ENCODE data around the gene SMARCB1. TPM values are rescaled to one million over a fixed set of nuclear protein-coding genes. Genes with fewer than 3 reads are reported as not detected.

Gene SMARCB1
- total RNA-seq, 1 donor = 65.4 TPM

DNA sequence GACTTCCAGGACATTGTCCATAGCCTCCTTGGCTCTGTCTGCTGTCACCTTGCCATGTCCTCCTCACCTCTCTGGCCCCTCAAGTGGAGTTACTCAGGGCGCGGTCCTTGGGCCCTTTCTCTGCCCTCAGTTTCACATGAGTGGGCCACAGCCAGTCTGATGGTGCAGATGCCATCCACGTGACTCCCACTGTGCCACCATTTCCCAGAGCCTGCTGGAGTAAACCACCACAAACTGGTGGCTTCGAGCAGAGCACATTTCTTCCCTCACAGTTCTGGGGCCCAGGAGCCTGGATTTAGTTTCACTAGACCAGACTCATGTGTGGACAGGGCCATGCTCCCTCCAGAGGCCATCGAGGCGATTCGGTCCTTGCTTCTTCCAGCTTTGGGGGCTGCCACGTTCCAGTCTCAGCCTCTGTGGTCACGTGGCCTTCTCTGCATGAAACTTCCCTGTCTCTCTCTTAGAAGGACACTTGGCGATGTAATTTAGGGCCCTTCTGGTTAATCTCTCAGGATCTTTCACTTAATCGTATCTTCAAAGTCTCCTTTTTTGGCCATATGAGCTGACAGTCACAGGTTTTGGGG is 14.6 kb downstream of the SMARCB1 start:
- DNase-seq (ENCODE audit: low read depth in 2 of 3, low spot score in 2 of 3) = no peak

DNA sequence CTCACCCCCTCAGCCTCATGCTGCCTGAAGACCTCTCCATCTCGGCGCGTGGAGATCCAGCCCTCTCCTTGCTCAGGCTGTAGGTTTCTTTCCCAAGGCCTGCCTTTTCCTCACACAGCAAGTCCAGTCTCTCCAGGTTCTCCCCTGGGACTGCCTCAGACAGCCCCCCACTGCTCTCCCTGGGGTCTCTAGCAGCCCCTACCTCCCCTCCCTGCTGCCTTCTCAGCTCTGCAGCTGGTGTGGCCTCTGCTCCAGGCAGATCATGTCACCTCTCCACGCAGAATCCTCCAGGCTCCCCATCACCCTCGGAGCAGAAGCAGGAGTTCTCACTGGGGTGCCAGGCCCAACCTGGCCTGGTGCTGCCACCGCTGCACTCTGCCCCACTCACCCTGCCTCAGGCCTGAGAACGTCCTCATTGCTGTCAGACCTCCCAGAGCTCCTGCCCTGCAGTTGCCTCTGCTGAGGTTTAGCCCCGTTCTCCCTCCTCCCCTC is 15.2 kb downstream of the SMARCB1 start:
- DNase-seq (ENCODE audit: low read depth in 2 of 3, low spot score in 2 of 3) = no peak

DNA sequence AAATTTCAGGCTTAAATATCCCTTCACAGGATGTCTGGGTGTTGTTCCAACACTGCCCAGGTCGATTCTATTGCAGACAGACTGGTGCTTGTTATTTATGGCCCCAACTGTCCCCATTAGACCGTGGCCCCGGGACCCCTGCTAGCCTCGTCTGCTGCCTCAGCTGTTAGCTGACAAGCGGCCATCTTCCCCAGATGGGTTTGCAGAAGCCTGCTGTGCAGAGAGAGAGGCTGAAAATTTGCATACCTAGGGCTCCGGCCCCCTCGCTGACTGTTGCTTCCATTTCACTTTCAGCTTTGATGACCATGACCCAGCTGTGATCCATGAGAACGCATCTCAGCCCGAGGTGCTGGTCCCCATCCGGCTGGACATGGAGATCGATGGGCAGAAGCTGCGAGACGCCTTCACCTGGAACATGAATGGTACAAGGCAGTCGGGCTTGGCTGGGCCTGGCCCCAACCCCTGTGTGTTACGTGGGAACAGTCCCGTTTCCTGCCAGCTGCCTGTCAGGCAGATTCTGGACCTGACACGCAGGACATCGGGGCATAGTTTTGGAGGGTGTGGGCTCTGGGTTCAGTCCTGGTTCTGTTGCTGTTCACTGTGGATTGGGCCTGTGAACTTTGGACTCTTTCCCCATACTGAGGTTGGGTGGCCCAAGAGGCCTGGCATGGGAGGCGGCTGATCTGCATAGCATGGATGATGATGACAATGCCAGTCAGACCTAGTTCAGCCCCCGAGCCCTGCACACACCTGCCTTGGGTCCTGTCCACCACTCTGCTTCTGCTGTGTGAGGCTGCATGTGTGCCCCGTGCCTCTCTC is 16.4 kb downstream of the SMARCB1 start:
- no peak for DNase-seq (ENCODE audit: low read depth in 2 of 3, low spot score in 2 of 3)

DNA sequence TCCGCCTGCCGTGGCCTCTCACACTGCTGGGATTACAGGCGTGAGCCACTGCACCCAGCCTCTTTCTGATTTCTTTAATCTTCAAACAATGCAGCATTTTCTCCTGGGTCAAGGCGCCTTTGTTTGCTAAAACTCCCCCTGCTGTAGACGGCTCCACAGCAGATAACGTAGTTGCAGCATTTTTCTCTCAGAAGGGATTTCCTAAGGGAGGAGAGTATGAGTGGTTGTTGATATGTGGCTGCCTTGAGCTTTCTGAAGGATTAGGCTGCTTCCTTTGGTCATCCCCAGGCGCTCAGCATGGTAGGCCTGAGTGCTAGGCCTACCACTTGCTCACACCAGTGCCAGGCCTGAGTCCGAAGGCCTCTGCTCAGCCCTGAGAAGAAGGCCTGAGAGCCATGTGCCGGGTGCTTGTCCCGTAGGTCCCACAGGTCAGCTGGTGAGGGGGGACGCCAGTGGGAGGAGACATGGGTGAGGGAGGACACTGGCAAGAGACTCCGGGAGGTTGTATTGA is 18.1 kb downstream of the SMARCB1 start:
- no peak for DNase-seq (ENCODE audit: low read depth in 2 of 3, low spot score in 2 of 3)

DNA sequence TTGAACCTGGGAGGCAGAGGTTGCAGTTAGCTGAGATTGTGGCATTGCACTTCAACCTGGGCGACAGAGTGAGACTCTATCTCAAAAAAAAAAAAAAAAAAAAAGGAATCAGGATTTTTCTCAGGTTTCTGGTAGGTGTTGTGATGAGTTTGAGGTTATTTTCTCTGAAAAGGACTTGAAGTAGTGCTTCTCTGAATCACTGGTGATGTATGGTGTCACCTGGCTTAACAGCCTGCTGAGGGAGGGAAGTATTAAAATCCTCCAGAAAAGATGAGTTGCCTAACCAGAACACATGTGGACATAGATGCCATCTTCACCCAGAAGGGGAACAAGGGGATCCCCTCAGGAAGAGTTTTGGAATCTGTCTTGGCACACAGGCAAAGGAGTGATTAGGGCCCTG is 20.1 kb downstream of the SMARCB1 start:
- no peak for DNase-seq (ENCODE audit: low read depth in 2 of 3, low spot score in 2 of 3)

DNA sequence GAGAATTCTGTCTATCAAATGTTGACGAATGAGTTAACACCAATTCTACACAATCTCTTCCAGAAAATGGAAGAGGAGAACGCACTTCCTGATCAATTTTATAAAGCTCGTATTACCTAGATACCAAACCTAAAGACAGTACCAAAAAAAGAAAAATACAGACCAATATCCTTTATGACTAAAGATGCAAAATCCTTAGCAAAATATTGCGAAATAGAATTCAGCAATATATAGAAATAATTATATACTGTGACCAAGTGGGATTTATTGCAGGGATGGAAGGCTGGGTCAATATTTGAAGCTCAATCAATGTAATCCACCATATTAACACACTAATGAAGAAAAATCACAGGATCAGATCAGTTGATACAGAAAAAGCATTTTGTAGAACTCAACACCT is 25.6 kb downstream of the SMARCB1 start:
- no peak for DNase-seq (ENCODE audit: low read depth in 2 of 3, low spot score in 2 of 3)

DNA sequence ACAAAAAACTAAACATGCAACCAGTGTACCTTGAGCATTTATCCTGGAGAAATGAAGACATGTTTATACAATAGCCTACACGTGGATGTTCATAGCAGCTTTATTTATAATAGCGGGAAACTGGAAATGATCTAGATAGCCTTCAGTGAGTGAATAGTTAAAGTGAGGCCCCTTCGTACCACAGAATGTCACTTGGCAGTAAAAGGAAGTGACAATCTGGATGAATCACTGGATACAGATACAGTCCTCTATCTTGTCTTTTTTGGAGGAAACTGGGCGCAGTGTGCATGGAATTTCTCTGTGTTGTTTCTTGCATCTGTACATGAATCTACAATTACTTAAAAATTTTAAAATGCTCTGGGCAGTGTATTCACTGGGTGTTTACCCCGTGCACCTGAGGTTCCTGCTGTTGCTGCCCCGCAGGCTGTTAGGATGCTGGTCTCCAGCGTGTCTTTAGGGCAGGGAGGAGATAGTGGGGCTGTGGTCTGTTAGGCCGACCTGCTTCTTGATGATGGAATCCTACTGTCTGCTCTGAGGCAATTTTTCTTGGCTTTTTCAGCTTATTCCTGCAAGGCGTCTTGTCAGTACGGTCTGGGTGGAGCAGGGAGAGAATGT is 28.9 kb downstream of the SMARCB1 start:
- no peak for DNase-seq (ENCODE audit: low read depth in 2 of 3, low spot score in 2 of 3)

DNA sequence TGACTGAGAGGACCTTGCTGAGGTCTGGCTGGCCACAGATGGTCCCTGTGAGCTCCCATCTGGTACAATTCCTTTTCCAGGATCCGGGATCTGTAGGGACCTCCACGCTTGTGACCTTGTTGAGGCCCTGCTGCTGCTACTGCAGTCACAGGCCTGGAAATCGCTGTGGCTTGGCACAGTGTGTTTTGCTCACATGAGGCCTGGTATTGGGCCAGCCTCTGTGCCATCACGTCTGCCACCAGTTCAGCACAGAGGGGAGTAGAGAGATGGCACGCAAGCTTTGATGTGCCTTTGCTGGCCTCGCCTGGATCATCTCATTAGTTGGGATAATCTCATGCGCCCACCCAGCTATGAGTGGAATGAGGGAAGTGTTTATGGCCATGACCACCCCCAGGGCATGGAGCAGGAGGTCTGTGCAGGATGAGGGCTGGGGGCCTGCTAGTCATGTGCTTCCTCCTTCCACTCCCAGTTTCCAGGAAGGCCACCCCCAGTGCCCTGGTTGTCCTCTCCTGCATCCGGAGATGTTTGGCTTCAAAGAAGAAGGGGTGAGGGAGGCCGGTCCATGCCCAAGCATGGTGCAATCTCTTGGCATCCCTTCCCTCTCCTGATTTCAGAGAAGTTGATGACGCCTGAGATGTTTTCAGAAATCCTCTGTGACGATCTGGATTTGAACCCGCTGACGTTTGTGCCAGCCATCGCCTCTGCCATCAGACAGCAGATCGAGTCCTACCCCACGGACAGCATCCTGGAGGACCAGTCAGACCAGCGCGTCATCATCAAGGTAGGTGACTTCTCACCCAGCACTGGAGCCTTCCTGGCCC is 29.6 kb downstream of the SMARCB1 start:
- DNase-seq (ENCODE audit: low read depth in 2 of 3, low spot score in 2 of 3) = no peak

DNA sequence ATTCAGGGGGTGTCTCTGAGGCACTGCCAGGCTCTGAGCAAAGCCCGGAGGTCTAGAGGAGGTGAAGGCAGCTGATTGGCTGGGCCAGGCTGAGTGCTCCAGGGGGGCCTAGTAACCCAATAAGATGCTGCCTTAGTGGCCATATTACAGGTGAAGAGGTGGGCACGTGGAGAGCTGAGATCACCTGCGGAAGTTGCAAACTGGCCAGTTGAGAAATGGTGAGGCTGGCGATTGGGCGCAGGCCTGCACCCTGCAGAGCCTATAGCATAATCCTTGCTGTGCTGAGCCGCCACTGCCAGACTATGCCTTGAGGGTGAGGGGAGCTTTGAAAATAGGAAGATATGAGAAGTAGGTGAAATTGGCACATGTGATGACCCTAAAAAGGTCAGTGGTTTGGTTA is 30.4 kb downstream of the SMARCB1 start:
- DNase-seq (ENCODE audit: low read depth in 2 of 3, low spot score in 2 of 3) = no peak

DNA sequence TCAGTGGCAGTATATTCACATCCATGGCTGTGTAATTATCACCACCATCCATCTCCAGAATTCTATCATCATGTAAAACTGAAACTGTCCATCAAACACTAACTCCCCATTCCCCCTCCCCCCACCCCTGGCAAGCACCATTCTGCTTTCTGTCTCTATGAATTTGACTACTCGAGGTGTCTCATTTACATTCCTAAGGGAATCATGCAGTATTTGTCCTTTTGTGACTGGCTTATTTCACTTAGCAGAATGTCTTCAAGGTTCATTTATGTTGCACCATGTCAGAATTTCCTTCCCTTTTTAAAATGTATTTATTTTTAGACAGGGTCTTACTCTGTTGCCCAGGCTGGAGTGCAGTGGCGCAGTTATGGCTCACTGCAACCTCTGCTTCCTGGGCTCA is 31.8 kb downstream of the SMARCB1 start:
- DNase-seq (ENCODE audit: low read depth in 2 of 3, low spot score in 2 of 3) = no peak

DNA sequence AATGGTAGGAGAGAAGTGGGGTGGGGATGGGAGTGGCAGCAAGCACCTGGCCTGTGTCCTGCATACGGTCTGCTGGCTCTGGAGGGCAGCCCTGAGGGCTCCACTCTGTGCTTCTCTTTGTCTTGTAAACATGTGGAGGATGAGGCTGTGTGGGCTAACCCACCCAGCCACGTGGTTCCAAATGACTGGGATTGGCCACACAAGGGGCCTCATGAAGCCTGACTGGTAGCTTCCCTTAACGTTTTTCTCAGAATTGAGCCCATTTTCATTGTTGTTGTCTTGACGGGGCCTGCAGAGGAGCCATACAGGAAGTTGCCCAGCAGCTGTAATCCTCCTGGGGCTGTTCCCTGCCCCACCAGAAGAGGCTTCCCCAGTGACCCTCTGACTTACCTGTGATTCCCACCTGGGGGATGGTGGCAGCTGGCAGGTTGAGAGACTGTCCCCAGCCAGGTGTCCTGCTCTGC is 34.0 kb downstream of the SMARCB1 start:
- no peak for DNase-seq (ENCODE audit: low read depth in 2 of 3, low spot score in 2 of 3)

DNA sequence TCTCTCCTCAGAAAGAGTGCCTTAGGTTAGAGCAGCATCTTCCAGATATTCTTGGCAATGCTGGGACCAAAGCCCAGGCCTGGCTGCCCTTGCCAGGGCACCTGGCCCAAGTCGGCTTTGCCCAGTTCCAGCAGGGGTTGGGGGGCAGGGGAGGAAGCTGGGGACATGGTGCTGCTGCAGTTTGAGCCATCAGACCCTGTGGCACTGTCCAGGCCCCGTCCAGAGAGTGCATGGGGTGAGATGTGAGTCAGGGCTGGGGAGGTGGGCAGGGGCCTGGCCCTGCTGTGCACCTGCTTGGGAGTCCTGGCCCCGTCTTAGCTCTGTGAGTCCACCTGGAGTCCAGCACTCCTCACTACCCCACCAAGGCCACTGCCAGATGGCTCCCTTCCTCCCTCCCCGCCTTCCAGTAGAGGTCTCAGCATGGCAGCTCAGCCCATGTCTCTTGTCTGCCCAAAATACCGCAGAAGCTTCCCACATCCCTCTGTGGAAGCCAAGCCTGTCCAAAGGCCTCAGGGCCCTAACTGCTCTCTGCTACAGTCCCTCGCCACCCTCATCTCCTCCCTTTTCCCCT is 35.4 kb downstream of the SMARCB1 start:
- no peak for DNase-seq (ENCODE audit: low read depth in 2 of 3, low spot score in 2 of 3)

DNA sequence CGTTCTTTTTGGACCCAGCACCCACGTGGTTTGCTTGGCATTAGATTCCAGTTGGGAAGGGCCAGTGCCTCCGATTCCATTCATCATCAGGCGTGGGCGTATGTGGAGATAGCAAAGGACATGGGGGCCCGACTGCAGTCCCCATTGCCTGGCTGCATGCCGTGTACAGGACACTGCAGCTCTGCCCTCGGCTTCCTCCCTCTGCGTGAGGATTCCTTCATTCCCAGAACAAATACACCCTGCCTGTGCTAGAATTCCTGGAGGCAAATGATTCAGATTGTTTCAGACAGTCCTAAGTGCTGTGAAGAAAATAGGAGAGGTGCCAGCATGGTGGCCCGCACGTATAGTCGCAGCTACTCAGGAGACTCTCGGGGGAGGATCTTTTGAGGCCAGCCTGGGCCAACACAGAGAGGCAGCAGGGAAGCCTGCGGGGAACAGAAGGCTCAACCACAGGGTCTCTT is 36.6 kb downstream of the SMARCB1 start:
- DNase-seq (ENCODE audit: low read depth in 2 of 3, low spot score in 2 of 3) = no peak

DNA sequence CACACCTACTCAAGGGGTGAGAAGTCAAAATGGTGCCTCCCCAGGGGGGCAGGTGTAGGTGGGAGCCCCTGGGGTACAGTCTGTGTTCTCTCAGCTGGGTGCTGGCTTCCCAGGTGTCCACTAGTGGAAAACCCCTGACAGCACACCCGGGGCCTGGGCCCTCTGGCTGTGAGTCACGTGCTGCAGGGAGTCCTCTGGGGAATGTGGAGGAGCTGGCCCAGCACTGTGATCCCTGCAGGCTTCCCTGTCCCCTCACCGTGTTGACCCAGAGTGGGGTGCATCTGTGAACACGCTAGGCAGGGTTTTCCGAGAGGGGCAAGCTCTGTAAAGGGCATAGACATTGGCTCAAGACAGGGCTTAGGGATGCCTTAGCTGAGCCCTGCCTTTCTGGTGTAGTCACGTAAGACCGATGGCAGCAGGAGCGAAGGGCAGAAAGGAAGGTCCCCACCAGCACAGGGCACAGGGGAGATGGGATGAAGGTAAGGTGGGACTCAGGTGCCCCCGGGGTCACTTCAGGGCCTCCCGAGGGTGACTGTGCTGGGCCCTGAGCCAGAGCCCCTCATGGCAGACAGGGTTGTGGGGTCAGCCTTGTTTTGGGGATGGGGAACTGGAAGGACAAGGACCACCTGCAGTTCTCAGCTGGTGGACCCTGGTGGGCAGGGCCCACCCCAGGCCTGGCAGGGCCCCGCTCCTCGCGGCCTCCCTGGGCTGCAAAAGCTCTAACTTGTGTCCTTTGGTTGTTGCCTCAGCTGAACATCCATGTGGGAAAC is 37.9 kb downstream of the SMARCB1 start:
- no peak for DNase-seq (ENCODE audit: low read depth in 2 of 3, low spot score in 2 of 3)

DNA sequence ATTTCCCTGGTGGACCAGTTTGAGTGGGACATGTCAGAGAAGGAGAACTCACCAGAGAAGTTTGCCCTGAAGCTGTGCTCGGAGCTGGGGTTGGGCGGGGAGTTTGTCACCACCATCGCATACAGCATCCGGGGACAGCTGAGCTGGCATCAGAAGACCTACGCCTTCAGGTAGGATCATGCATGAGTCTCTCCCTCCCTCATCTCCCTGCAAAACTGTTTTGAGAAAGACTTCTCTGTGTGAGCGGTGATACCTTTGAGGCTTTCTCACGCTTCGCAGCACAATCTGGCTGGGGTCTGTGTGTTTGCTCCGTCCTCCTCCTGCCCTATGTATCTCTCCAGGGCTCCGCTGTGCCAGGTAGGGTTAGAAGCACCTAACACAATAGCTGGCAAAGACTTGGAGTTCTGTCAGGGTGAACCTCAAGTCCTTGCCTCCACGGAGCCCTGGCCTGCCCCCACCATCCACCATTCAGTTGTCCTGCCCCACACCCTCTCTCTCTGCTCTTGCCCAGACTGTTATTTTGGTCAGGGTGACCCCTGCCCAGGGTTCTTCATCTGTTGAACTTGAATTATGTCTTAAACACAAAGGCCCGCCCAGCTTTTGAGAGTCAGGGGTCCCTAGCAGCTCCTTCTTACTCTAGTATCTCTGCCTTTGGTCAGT is 38.6 kb downstream of the SMARCB1 start:
- DNase-seq (ENCODE audit: low read depth in 2 of 3, low spot score in 2 of 3) = no peak

DNA sequence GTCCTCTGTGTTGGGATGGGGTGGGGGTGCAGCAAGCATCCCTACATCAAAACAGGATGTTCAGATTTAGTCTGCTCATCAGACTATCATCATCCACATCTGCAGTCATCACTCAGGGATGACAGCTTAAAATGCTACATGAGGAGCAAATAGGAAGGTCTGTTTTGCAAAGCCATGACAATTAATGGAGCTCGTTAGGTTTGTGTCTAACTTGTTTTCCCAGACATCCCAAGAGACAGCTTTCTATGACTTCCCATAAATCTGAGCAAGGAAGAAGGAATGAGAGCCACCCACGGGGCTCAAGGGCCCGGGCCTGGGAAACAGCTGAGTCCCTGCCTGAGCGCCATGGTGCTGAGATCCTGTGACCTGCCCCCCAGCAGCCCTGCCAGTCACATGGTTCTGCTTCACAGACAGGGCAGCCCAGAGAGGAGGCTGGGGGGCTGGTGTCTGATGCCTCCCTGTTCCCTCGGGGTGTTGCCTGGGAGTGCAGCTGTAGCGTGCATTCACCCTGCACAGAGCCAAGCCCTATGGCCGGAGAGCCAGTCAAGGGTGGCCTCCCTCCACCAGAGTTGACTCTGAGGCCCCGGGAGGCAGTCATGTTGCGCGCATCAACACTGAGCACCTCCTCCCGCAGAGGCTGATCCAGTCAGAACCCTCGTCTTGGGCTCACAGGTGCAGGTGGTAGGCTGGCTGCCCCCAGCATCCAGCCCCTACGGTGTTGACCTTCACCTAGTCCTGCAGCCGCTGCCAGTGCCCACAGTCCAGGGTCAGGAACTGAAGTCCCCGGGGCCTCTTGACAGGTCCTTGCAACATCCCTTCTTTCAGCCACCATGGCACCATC is 40.0 kb downstream of the SMARCB1 start:
- no peak for DNase-seq (ENCODE audit: low read depth in 2 of 3, low spot score in 2 of 3)

DNA sequence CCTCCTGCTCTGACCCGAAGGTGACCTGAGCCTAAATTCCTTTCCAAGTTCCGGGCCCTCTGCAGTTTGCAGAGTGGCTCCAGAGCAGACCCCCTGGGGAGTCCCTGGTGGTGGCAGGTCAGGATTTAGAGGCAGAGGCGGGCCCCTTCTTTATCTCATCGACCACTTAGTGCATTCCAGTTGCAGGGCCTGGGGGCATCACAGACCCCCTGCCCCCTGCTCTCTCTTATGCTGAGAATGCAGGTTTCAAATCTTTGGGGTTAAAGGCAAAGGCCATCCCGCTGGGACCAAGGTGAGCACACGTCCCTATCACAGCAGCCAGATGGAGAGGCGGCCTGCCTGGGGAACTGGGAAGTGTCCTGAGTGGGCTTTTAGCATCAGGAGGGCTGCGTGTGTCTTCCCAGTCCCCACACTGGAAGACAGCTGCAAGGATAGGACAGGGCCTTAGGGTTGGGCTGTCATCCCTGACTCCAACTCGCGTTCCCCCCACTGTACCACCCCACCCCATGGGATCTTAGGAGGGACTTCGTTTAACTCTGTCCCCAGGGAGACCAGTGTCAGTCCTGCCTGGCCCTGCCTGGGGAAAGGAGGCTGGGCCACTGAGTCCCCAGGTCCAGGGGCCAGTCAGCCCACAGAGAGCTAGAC is 40.7 kb downstream of the SMARCB1 start:
- DNase-seq (ENCODE audit: low read depth in 2 of 3, low spot score in 2 of 3) = no peak

Measured in hematopoietic multipotent progenitor cell (in vitro differentiated cells).